Suppressor macrophage treated with lipopolysaccharide for 1 hour (primary cell): ENCODE results near the gene LMBR1.
"Not testable (repeated sequence)": the region's sequence is repeated elsewhere in the genome, so short reads cannot be mapped to it uniquely, and the experiment has no call there.

Experiments used
- DNase-seq, 3 donors: peaks; one replicate each; pipeline ENCODE4 v3.0.0-alpha.2; 2020 to 2022

The LMBR1 gene

DNA sequence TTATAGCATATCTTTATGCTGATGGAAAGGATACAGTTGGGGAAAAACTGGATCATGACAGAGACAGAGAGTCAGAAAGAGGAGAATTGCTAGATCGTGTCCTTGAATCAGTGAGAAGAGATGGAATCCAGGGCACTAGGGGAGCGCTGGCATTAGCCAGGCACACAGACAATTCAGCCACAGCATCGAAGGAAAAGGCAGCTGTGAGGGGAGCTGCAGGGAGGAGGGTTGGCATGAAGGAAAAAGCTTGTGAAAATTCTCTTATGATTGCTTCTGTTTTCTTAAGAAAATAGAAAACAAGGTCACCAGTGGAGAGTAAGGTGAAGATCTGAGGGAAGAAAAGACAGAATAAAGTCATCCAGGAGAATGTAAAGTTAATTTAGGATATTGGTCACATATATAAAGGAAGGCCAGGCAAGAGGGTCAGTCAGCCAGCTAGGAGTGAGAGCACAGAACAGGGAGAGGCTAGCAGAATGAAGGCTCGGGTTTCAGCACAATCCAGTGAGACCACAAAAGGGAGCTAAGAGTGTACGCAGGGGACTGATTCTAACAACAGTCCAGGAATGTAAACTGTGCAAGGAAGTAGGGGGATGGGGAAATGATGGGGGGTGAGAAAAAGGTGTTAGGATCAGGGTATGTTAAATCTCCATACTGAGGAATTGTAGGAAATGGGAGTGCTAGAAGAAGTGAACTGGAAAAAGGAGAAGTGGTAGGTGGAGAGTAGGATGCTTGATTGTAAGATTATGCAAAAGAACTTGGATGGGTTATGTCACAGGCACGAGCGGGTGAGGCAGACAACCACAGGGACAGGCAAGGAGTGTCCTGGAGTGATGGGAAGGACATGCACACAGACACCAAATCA lies 140.4 kb downstream of the LMBR1 start:
- DNase-seq = peak; percentile 23 to 34 (median 30)

- peak; percentile 54 to 71 (median 56) for DNase-seq
These were observed 141.7 kb downstream of the LMBR1 start for GRCh38 chr7:156751319-156751718.

GRCh38 chr7:156747718-156748117 lies 145.3 kb downstream of the LMBR1 start:
- no peak for DNase-seq

GRCh38 chr7:156746891-156747290 lies 146.1 kb downstream of the LMBR1 start:
- DNase-seq = no peak

DNA sequence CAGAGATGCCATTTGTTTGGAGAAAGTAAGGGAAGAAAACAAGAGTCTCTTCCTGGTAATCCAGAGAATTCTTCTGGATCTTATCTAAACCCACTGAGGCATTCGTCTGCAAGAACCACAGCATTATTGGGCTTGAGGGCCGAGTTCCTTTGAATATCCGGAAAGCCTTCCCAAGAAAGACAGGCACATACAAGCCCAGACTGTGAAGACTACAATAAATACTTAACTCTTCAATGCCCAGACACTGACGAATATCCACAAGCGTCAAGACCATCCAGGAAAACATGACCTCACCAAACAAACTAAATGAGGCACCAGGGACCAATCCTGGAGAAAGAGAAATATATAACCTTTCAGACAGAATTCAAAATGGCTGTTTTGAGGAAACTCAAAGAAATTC lies 153.4 kb downstream of the LMBR1 start:
- DNase-seq = no peak

- DNase-seq = no peak
These were observed 157.1 kb downstream of the LMBR1 start for GRCh38 chr7:156735851-156736250.

- no peak for DNase-seq
These were observed 159.3 kb downstream of the LMBR1 start for GRCh38 chr7:156733638-156734037.

DNA sequence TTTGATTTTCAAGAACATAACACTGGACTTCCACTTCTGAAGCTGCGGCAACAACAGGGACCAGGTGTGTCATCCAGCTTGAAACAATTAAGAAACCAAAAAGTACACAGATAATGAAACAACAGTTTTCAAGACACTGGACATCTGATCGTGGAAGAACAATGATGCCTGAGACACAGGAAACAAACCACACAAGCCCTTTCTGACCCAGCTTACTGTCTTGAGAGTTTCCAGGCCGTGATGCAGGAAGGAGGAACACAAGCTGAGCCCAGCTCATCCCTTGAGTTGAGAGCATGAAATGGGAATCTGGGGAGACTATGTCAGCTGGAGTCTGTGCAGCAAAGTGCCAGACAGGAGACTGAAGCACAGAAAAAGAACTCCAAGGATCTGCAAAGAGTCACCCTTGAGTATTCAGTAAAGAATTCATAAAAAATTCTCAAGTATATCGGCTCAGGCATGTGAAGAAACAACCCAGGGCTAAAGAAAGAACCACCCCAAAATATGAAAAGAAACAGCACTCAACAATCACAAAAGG lies 160.8 kb downstream of the LMBR1 start:
- no peak for DNase-seq

GRCh38 chr7:156731651-156732050 lies 161.3 kb downstream of the LMBR1 start:
- no peak for DNase-seq

DNA sequence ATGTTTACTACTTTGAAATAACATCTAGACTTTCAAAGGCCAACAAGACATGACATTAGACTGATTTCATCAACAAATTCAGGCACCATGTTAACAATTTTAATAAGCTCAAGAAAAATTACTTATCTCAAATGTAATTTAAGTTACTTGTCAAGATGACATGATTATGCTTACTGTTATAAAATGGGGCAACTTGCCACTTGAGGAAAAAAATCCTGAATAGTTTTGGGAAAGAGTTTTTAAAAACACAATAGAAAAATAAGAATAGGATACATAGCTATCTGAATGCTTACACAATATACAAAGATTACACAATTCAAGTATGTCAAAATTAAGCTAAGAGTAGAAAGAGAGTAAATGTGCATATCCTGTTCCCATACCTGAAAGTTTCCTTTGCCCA lies 167.0 kb downstream of the LMBR1 start:
- peak in 1 of 3 donors; percentile 4 for DNase-seq

DNA sequence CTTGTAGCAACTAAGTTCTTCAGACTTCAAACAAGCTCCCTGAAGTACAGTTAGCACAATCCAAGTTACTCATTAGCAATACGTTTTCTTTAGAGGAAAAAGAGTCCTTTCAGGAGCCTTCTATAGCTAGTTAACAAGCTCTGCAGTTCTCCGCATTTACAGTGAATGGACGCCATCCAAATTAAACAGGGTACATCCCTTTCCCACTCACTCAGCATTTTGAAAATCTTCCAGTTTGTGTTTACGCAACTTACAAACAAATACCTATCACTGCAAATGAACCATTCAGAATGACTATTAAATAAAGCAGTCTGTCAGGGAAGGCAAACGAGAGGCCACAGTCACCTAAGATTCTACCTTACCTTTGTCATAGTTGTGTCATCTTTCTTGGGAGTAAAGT lies 167.9 kb downstream of the LMBR1 start:
- no peak for DNase-seq

DNA sequence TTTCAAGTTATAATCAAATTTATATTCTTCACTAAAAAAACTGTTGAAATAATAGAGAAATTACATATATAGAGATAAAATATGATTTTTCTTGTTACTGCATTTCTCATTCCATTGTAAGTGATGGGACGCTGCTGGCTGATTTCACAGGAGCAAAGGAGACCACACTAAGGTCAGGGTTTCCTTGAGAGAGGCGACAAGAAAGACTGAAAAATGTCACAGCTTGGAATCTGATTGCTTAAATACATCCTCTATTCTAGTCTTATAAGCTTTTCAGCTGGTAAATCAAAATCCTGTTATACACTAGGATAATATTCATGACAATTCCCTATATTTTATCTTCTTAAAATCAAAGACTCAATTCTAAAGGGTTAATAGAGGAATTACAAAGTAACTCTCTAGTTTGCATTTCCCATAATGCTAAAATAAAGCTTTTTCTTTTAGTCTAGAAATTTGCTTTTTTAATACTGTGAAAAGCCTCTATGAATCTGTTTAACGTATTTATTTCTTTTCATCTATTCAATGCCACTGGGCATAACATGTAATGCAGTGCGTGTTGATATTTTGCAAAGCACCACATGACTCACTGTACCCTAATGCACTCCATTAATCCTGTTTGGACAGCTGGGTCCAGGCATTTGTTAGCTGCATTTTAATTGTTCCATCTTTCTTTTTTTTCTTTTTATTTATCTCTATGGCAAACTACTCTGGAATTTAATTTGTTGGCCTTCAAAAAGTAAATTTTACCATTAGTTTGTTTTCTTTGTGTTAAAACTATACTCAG lies 170.7 kb downstream of the LMBR1 start:
- DNase-seq = no peak

- DNase-seq = no peak
These were observed 189.1 kb downstream of the LMBR1 start for GRCh38 chr7:156703773-156704482.

GRCh38 chr7:156703209-156703608 lies 189.8 kb downstream of the LMBR1 start:
- no peak for DNase-seq

DNA sequence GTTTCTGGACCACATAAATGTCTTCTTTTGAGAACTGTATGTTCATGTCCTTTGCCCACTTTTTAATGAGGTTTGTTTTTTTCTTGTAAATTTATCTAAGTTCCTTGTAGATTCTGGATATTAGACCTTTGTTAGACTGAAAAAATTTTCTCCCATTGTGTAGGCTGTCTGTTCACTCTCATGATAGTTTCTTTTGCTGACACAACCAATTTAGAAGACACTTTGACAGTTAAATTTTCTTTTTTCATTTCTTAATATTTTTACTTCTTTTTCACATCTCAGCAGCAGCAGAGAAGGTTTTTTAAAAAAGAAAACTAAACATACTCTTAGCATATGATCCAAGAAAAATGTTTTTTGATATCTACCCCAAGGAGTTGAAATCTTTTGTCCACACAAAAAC lies 190.6 kb downstream of the LMBR1 start:
- no peak for DNase-seq

DNA sequence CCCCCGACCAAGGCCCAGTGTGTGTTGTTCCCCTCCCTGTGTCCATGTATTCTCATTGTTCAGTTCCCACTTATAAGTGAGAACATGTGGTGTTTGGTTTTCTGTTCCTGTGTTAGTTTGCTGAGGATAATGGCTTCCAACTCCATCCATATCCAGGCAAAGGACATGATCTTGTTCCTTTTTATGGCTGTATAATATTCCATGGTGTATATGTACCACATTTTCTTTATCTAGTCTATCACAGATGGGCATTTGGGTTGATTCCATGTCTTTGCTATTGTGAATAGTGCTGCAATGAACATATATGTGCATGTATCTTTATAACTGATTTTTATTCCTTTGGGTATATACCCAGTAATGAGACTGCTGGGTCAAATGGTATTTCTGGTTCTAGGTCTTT lies 191.2 kb downstream of the LMBR1 start:
- DNase-seq = not testable (repeated sequence)

DNA sequence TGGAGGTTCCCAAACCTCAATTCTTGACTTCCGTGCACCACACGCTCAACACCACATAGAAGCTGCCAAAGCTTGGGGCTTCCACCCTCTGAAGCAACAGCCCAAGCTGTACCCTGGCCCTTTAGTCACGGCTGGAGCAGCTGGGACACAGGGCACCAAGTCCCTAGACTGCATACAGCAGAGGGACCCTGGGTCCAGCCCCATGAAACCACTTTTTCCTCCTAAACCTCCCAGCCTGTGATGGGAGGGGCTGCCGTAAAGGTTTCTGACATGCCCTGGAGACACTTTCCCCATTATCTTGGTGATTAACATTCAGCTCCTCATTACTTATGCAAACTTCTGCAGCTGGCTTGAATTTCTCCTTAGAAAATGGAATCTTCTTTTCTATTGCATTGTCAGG lies 194.5 kb downstream of the LMBR1 start:
- not testable (repeated sequence) for DNase-seq

- DNase-seq = not testable (repeated sequence)
These were observed 195.7 kb downstream of the LMBR1 start for GRCh38 chr7:156697283-156697682.

- no peak for DNase-seq
These were observed 199.4 kb downstream of the LMBR1 start for GRCh38 chr7:156693627-156694026.

DNA sequence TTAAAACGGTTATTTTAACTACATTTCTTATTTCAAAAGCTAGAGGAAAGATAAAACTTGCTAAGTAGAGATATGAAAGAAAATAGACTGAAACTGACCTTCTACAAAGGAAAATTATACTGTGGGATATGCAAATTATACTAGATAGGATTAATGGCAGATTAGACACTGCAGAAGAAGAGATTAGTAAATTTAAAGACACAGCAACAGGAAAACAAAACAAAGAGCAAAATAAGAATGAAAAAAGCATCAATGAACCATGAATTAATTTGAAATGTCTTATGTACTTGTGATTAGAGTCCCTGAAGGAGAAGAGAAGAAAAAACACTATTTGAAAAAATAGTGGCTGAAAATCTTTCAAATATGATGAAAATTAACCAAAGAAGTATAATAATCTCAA lies 200.1 kb downstream of the LMBR1 start:
- no peak for DNase-seq

GRCh38 chr7:156691764-156692163 lies 201.2 kb downstream of the LMBR1 start:
- DNase-seq = no peak

DNA sequence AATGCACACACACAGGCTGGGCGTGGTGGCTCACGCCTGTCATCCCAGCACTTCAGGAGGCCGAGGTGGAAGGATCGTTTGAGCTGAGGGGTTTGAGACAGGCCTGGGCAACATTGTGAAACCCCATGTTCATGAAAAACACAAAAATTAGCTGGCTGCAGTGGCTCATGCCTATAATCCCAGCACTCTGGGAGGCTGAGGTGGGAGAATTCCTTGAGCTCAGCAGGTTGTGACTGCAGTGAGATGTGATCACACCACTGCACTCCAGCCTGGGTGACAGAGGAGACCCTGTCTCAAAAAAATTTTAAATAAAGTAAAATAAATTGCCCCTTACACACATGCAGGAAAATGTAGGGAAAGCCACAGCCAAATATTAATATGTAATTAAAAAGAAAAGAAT lies 208.3 kb downstream of the LMBR1 start:
- no peak for DNase-seq

- DNase-seq = no peak
These were observed 208.7 kb downstream of the LMBR1 start for GRCh38 chr7:156684251-156684650.
